SK-N-MC (cell line): ENCODE results near the gene GPR21.

Experiments
- DNase-seq: peaks from one replicate; pipeline ENCODE4 v3.0.0-alpha.2; 2011; ENCODE audit warnings: low read depth, low spot score
- H3K27ac ChIP-seq: fragments of 200-600 bp; sonication (generic); 2 replicates; pipeline ENCODE4 v1.5.1; 2016; ENCODE audit warnings: mixed run types
- H3K36me3 ChIP-seq: fragments of 200-600 bp; sonication (generic); 2 replicates; pipeline ENCODE4 v1.6.1; 2017; ENCODE audit warnings: antibody characterized with exemption, low read length, mixed read lengths; ENCODE audit not compliant: insufficient read depth
- H3K4me3 ChIP-seq: fragments of 200-600 bp; sonication (generic); 2 replicates; pipeline ENCODE4 v1.5.1; 2016
- H3K9ac ChIP-seq: fragments of 200-600 bp; sonication (generic); 2 replicates; pipeline ENCODE4 v1.8.0; 2017; ENCODE audit warnings: mixed run types, mixed read lengths; ENCODE audit not compliant: insufficient read length
- H3K9me3 ChIP-seq: fragments of 200-600 bp; sonication (generic); 2 replicates; pipeline ENCODE4 v1.6.1; 2017; ENCODE audit warnings: low read depth, mild to moderate bottlenecking, antibody characterized with exemption, low read length, moderate library complexity, mixed read lengths
- EZH2 ChIP-seq: fragments of 200-600 bp; sonication (generic); IDR thresholded peaks from one replicate; pipeline ENCODE4 v1.6.1; 2017; ENCODE audit warnings: antibody characterized with exemption
- FOXP2 ChIP-seq: optimal IDR thresholded peaks from 2 replicates; pipeline ENCODE3; 2011; ENCODE audit warnings: mild to moderate bottlenecking, moderate library complexity; ENCODE audit not compliant: insufficient read depth; ENCODE audit errors: extremely low read length, control extremely low read depth
- POLR2AphosphoS5 ChIP-seq: IDR thresholded peaks from 2 replicates; pipeline ENCODE4 v1.6.1; 2012; ENCODE audit warnings: mild to moderate bottlenecking, low read depth, low read length, borderline replicate concordance

Gene GPR21

DNA sequence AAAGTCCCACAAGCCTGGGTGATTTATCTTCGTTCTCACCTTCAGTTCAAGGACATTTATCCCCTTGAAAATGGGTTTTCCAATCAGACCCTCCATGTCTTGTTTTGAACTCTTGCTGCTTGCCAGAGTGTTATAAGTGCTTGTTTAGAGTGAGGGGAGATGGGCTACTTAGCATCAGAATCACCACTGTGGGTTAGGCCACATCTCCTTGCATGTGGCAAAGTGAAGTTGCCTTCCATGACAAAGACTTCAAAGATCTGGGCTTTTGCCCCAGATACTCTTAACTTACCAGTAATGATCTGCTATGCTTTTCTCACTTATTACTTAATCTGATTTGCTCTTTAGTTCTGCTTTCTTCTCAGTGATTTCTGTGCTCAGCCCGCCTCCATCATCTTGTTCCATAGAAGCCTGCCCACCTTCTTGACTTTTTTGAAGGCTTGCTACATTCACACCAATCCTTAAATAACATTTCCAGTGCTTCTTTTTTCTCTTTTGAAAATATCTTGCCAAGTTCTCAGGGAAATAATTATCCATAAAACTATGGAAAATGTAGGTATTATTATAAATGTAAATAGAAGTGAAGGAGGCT lies 39.0 kb downstream of the GPR21 start:
- TF ChIP-seq POLR2AphosphoS5 (no peak), EZH2 (no peak), FOXP2 (no peak)
- Histone ChIP-seq H3K4me3 (no peak overlapping the region), H3K27ac (peak overlapping the region; percentile 88), H3K36me3 (peaks cover 69% of the 10 kb centered on the region), H3K9me3 (no peaks in the 10 kb centered on the region), H3K9ac (no peak overlapping the region)
- DNase-seq, result no peak

- H3K27ac ChIP-seq, result peak overlapping the region; percentile 88
- DNase-seq, result no peak
Observed at GRCh38 chr9:123073441-123073840, 40.0 kb downstream of the GPR21 start.

DNA sequence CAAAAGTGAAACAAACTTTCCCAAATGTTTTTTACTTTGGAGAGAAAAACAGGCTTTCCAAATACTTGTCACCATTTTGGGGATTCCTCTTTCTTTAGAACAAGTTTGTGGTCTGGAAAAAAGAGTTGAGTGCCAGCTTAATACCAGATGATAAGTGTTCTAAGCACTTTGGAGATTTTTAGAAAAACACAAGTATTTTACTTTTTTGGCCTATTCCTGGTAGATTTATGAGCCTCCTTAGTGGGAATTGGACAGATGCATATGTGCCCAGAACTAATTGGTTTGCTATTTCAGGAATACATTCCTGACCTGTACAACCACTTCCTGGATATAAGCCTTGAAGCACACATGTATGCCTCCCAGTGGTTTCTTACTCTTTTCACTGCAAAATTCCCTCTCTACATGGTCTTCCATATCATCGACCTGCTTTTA lies 40.5 kb downstream of the GPR21 start:
- Histone ChIP-seq H3K27ac (peak overlapping the region; percentile 88), H3K36me3 (peaks cover 69% of the 10 kb centered on the region), H3K9ac (peak overlapping the region; percentile 24), H3K4me3 (peak overlapping the region; percentile 42), H3K9me3 (no peaks in the 10 kb centered on the region)
- no peak for DNase-seq
- TF ChIP-seq FOXP2 (no peak), POLR2AphosphoS5 (no peak), EZH2 (no peak)

More at GRCh38 chr9:123073441-123073840, 40.0 kb downstream of the GPR21 start:
- Histone ChIP-seq H3K36me3 (peaks cover 65% of the 10 kb centered on the region), H3K4me3 (0 out of 2 replicates have a peak overlapping the region, but pooled peaks have one; percentile 42), H3K9me3 (no peaks in the 10 kb centered on the region), H3K9ac (no peak overlapping the region)
- TF ChIP-seq FOXP2, result no peak
- TF ChIP-seq POLR2AphosphoS5, result no peak
- TF ChIP-seq EZH2, result no peak

GRCh38 chr9:123074628-123075027 lies 41.2 kb downstream of the GPR21 start:
- H3K9ac ChIP-seq, result peak overlapping the region; percentile 24
- peaks cover 74% of the 10 kb centered on the region for H3K36me3 ChIP-seq
- peak overlapping the region; percentile 88 for H3K27ac ChIP-seq
- peak overlapping the region; percentile 42; the same call in 1 of the 2 replicates for H3K4me3 ChIP-seq
- no peak for TF ChIP-seq FOXP2
- no peak for DNase-seq
- H3K9me3 ChIP-seq, result no peaks in the 10 kb centered on the region

GRCh38 chr9:123080444-123080843 lies 47.0 kb downstream of the GPR21 start:
- Histone ChIP-seq H3K9ac (no peak overlapping the region), H3K36me3 (peaks cover 77% of the 10 kb centered on the region), H3K9me3 (no peaks in the 10 kb centered on the region), H3K4me3 (no peak overlapping the region), H3K27ac (peak overlapping the region; percentile 2; the same call in 1 of the 2 replicates)
- DNase-seq, result no peak
- TF ChIP-seq POLR2AphosphoS5 (no peak), FOXP2 (no peak), EZH2 (no peak)

DNA sequence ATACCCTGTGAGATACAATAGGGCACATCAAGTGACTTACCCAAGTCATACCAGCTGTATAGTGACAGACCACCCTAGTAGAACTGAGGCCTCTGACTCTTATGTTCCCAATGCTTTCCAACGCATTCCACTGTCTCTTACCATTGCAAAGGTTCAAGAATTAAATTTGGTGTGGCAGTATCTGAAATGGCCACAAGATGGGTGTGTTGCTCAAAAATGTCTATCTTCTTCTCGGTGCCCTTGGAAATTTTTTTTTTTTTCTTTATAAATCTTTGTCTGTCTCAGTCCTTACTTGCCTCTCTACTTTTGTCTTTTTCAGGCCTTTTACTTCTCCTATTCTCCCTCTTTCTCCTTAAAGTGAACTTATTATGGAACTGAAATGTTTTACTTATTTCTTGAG lies 48.4 kb downstream of the GPR21 start:
- peak; percentile 50 for DNase-seq
- no peak overlapping the region for H3K4me3 ChIP-seq
- no peaks in the 10 kb centered on the region for H3K9me3 ChIP-seq
- TF ChIP-seq FOXP2, result no peak
- TF ChIP-seq EZH2, result no peak
- no peak for TF ChIP-seq POLR2AphosphoS5
- H3K27ac ChIP-seq, result peak overlapping the region; percentile 60
- H3K9ac ChIP-seq, result peak overlapping the region; percentile 58
- H3K36me3 ChIP-seq, result peaks cover 85% of the 10 kb centered on the region

- no peak overlapping the region for H3K4me3 ChIP-seq
- TF ChIP-seq EZH2, result no peak
- no peak for TF ChIP-seq POLR2AphosphoS5
- TF ChIP-seq FOXP2, result no peak
- no peaks in the 10 kb centered on the region for H3K9me3 ChIP-seq
- no peak for DNase-seq
- H3K27ac ChIP-seq, result peak overlapping the region; percentile 33; the same call in 1 of the 2 replicates
- H3K9ac ChIP-seq, result peak overlapping the region; percentile 38
- peaks cover 87% of the 10 kb centered on the region for H3K36me3 ChIP-seq
Observed at GRCh38 chr9:123083680-123084079, 50.2 kb downstream of the GPR21 start.

- no peak overlapping the region for H3K4me3 ChIP-seq
- H3K36me3 ChIP-seq, result peaks cover 86% of the 10 kb centered on the region
- no peak overlapping the region for H3K9ac ChIP-seq
- DNase-seq, result no peak
- H3K9me3 ChIP-seq, result no peaks in the 10 kb centered on the region
- H3K27ac ChIP-seq, result peak overlapping the region; percentile 33; the same call in 1 of the 2 replicates
- no peak for TF ChIP-seq POLR2AphosphoS5
Observed at GRCh38 chr9:123084256-123084655, 50.8 kb downstream of the GPR21 start.
